HG03025 (cell line): Measurements from ENCODE around the gene ZNF516.

Experiments
- ATAC-seq: cut with Tn5 transposase; IDR thresholded peaks from one replicate; pipeline ENCODE4 v1.9.1; 2021; ENCODE audit warnings: mild to moderate bottlenecking, moderate library complexity; ENCODE audit not compliant: unreplicated experiment, low FRiP score

The ZNF516 gene

DNA sequence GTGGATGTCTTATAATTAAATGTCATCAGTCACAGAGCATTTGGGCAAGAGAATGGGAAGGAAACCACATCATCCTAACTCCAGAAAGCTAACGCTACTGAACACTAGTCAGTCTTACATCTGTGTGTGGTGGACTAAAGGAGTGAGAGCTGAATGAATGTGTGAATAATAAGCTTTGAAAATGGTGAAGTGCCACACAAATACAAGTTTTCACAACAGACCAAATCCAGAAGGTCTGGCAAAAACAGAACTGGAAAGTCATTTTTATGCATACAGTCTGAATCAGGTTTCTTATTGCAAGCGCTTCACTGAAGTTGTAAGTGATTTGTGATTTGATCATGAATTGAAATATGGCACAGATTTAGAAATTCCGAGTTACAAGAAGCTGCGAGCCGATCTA lies 175.7 kb downstream of the ZNF516 start:
- no peak for ATAC-seq

DNA sequence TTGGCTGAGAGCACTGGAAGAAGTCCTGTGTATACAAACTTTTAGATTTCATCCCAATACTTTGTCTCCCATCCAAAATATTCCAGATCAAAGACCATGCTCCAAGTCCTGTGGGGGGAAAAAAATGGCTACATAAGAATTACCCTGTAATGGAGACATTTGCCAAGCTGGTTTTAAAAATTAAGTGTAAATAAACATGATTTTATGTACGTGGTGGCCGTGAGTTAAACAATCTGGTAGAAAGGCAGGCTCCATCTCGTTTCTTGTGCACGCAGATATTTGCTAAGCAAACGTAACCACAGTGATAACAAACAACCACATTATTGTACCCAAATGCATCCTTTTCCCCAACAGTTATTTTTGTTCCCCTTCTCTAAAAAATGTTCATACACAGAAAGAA lies 176.4 kb downstream of the ZNF516 start:
- no peak for ATAC-seq

DNA sequence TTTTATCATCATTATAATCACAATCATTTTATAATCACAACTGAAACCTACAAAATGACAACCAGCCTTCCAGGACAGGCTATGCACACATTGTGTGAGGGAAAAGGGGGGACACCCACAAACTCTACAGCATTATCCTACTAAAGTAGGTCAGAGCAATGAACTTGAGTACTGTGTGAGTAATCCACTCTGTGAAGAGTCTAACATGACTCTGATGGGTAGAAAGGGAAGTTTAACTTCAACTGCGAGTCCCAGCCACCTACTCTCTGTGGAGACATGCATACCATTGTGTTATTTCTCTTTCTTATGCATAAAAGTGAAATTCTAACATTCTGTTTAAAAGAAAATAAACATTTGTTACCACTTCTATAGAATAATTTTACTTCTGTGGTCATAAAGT lies 177.9 kb downstream of the ZNF516 start:
- ATAC-seq, result no peak

DNA sequence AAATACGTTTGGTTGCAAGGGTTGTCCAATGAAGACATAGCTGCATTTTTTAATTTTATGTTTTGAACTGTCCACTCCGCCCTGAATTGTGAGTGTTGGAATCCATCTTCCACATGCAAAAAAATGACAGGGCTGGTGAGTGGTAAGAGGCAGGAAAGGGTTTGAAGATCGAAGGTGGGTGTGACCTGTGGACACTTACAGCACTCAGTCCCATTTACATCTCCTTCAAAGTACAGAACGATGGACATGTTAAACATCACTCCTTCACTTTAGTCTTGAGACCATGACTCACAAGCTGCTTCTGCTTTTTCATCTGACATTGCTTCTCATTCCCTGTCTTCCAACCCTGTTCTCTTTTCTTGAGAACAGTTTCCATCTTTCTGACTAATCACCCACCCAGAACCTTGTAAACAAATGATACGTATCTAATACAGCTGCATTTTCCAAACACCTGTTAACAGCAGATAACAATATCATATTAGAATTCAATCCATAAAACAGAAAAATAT lies 179.3 kb downstream of the ZNF516 start:
- ATAC-seq, result no peak

DNA sequence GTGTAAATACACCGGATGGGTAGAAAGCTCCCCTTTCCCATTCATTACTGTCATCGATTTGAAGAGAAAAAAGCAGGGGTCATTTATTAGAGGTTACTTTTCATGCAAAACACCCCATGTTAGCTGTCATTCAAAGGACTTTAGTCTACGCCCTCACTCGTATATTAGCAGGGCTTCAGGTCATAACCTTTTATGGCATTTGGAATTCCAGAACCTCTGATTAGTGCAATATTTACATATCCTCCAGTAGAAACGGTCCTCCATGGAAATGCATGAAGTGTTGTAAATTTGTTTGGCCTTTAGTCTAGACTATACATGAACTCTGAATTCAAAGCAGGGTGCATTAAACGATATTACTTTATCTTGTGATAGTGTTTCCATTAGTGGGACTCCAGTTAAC lies 180.5 kb downstream of the ZNF516 start:
- no peak for ATAC-seq

DNA sequence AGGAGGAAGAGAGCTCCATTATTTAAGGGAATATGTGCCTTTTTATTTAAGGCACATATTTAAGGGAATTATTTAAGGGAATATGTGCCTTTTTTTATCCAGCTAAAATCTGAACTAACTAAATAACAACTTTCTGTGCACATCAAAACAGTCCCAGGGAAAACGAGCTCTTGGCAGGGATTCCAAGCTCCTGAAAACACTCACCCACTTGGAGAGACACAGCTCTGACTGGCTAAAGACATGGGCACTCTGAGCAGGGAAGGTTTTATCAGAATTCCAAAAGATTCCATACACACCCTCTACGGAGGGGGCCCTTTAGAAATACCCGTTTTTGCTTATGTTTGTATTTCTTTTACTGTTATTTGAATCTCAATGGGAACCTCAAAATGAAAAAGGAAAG lies 181.0 kb downstream of the ZNF516 start:
- no peak for ATAC-seq
